Tibial artery (tissue), 4 donors: Measurements from ENCODE around the gene ZNF320.
"Not testable (repeated sequence)": the region's sequence is repeated elsewhere in the genome, so short reads cannot be mapped to it uniquely, and the experiment has no call there.

ENCODE experiments used
- DNase-seq, 2 donors: peaks; one replicate each; pipeline ENCODE4 v3.0.0-alpha.2; 2019
- H3K27ac ChIP-seq, 2 donors: fragments of 200-600 bp; sonication (generic) in 1 of 2; 1 replicate in 1 of 2; 2 replicates in 1 of 2; pipeline ENCODE4 v1.5.1; 2018 to 2019; ENCODE audit warnings: mild to moderate bottlenecking in 1 of 2
- H3K27me3 ChIP-seq, 2 donors: fragments of 200-600 bp; sonication (generic) in 1 of 2; one replicate each; pipeline versions ENCODE4 v1.5.1 to v1.6.0; 2016 to 2019
- H3K36me3 ChIP-seq, 3 donors: fragments of 200-600 bp; sonication (generic) in 2 of 3; one replicate each; pipeline ENCODE4 v1.5.1; 2016 to 2019; ENCODE audit warnings: mild to moderate bottlenecking in 2 of 3
- H3K4me1 ChIP-seq, 4 donors: fragments of 200-600 bp; sonication (generic) in 2 of 4; 1 replicate in 3 of 4; 2 replicates in 1 of 4; pipeline ENCODE4 v1.5.1; 2016 to 2019
- H3K4me3 ChIP-seq, 2 donors: fragments of 200-600 bp; sonication (generic) in 1 of 2; 1 replicate in 1 of 2; 2 replicates in 1 of 2; pipeline ENCODE4 v1.5.1; 2018 to 2019; ENCODE audit warnings: mild to moderate bottlenecking in 2 of 2
- H3K9me3 ChIP-seq, 3 donors: fragments of 200-600 bp; sonication (generic) in 1 of 3; one replicate each; pipeline ENCODE4 v1.5.1; 2016 to 2019
- intact Hi-C: fragments of 100-400 bp; cut with DNase I; formaldehyde crosslinking; loops from one replicate; pipeline ENCODE4 v1.15.0; 2023; ENCODE audit warnings: low total_unique reads
- TF ChIP-seq, protein P1 (sequence below), 2 experiments: fragments of 200-600 bp in 1 of 2; fragments of 450-650 bp in 1 of 2; IDR thresholded peaks; one replicate each; pipeline ENCODE4 v1.5.1; 2017 to 2019; ENCODE audit warnings: antibody characterized with exemption in 2 of 2, mild to moderate bottlenecking in 1 of 2, moderate library complexity in 1 of 2

The ZNF320 gene

DNA sequence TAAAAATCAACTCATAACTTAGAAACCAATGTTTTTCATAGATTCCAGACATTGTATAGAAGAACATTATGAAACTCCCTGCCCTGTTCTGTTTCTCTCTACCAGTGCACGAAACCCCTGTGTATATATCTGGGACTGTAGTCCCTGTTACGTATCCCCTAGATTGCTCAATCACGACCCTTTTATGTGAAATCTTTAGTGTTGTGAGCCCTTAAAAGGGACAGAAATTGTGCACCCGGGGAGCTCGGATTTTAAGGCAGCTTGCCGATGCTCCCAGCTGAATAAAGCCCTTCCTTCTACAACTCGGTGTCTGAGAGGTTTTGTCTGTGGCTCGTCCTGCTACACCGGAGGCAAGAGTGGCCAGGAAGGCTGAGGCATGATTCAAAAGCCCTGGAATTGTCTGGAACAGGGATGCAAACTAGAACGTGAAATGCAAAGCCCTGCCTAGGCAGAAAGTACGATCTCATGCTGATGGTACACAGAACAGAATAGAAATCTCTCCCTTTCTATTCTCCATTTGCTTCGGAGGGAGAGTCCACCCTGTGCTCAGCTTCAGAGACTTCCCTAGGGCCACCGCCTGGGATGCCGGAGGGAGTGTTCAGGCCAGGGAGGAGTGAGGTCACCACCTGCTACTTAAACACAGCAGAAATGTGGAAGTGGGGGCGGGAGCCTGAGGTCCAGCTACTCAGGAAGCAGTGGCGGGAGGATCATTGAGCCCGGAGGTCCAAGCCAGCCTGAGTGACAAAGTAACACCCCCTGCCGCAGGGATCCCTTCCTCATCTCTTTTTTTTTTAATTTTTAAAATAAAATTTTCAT lies 26.6 kb upstream of the ZNF320 start:
- Histone ChIP-seq H3K4me1 (peaks cover 0 to 20% (median 9%) of the 10 kb centered on the region in 4 donors), H3K9me3 (no peaks in the 10 kb centered on the region), H3K36me3 (peaks cover 12 to 18% (median 16%) of the 10 kb centered on the region in 3 donors), H3K27me3 (no peaks in the 10 kb centered on the region), H3K4me3 (peak overlapping the region; percentile 70 to 78), H3K27ac (peak overlapping the region; percentile 86)
- intact Hi-C loops = no loop called here
- TF ChIP-seq, protein P1, sequence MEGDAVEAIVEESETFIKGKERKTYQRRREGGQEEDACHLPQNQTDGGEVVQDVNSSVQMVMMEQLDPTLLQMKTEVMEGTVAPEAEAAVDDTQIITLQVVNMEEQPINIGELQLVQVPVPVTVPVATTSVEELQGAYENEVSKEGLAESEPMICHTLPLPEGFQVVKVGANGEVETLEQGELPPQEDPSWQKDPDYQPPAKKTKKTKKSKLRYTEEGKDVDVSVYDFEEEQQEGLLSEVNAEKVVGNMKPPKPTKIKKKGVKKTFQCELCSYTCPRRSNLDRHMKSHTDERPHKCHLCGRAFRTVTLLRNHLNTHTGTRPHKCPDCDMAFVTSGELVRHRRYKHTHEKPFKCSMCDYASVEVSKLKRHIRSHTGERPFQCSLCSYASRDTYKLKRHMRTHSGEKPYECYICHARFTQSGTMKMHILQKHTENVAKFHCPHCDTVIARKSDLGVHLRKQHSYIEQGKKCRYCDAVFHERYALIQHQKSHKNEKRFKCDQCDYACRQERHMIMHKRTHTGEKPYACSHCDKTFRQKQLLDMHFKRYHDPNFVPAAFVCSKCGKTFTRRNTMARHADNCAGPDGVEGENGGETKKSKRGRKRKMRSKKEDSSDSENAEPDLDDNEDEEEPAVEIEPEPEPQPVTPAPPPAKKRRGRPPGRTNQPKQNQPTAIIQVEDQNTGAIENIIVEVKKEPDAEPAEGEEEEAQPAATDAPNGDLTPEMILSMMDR (IDR thresholded peaks at IDR 0.05) = no peak
- DNase-seq = peak; percentile 63 to 81

DNA sequence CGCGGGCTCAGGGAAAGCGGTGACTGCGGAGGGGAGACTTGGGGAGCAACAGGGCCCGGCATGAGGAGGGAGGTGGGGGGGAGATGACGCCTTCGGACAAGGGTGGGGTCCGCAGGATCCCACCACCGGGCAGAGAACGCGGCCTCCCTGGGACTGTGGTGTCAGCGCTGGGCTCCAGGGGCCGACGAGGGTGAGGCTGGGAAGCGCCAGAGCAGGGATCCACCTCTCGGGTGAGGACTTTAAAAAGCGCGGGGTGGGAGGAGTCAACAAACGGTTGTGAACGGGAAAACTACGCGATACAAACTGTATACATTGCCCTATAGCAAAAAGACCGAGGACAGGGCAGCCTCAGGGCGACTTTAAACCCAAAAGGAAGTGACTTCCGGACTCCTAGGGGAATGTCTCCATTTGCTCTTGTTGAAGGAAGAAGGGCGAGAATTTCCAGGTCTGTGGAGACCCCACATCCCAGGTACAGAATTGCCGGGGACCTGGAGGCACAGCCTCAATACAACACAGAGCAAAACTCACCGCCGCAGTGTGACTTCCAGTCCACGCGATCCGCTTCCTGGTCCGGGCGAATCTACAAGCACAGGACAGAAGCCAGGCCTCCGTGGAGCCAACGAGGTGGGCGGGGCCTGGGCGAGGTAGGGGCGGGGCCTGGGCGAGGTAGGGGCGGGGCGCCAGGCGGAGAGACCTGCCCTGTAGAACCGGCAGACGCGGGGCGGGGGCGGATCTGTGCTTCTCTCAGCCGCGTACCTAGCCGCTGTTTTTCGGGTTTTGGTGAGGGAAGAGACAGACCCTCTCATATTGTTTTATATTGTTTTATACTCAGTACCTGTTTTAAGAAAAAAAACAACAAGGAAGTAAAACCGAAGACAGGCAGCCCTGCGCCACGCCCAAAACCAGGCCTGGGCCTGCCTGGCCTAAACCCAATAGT lies 25.7 kb upstream of the ZNF320 start, which contains the start of gene ZNF888:
Gene ZNF888 (minus strand): TSS at position 588 of the 937 bp plus-strand sequence. CDS start 5,555 bp downstream, outside the sequence.
- Histone ChIP-seq H3K9me3 (no peaks in the 10 kb centered on the region), H3K4me1 (peaks cover 0 to 20% (median 9%) of the 10 kb centered on the region in 4 donors), H3K27me3 (no peaks in the 10 kb centered on the region), H3K4me3 (peak within 1 kb of the TSS; percentile 70 to 78), H3K27ac (peak within 1 kb of the TSS; percentile 86), H3K36me3 (peaks cover 3 to 9% (median 7%) of the 10 kb centered on the region in 3 donors)
- DNase-seq = peak; percentile 86 to 95
- intact Hi-C loops = no loop called here
- TF ChIP-seq, protein P1 (IDR thresholded peaks at IDR 0.05) = no peak

DNA sequence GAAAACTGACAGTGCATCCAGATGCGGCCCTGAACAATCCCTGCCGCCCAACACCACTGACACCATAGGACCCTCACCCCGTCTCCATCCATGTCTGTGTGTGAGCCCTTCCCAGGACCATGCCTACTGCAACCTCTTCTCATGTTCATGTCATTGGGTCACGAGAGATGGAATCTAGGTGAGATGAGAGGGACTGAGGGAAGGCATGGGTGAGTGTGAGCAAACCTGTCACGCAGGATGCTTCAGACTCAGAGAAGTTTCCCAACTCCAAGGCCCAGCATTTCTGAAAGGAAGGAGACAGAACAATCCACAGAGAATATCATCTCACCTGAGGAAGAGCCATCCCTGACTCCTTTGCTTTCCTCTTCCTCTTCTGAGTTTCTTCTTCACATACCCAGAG lies 20.1 kb upstream of the ZNF320 start:
- no peaks in the 10 kb centered on the region for H3K27me3 ChIP-seq
- H3K9me3 ChIP-seq = no peaks in the 10 kb centered on the region
- intact Hi-C loops = no loop called here
- DNase-seq = peak in 1 of 2 donors; percentile 19
- peaks cover 0 to 4% (median 2%) of the 10 kb centered on the region in 4 donors for H3K4me1 ChIP-seq
- no peak overlapping the region for H3K4me3 ChIP-seq
- TF ChIP-seq, protein P1 (IDR thresholded peaks at IDR 0.05) = no peak
- no peak overlapping the region for H3K27ac ChIP-seq
- H3K36me3 ChIP-seq = peaks cover 14 to 38% (median 28%) of the 10 kb centered on the region in 3 donors

DNA sequence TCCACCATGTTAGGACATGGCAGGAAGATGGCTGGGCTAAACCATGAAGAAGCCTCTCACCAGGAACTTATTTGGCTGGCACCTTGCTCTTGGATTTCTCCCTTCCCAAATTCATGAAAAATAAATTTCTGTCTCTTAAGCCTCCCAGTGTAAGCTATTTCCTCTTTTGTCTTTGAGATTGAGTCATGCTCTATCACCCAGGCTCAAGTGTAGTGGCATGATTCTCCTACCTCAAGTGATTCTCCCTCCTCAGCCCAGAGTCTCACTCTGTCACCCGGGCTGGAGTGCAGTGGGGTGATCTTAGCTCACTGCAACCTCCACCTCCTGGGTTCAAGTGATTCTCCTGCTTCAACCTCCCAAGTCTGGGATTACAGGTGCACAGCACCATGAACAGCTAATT lies 13.2 kb upstream of the ZNF320 start:
- no peaks in the 10 kb centered on the region for H3K9me3 ChIP-seq
- no peak for DNase-seq
- H3K4me1 ChIP-seq = no peaks in the 10 kb centered on the region
- H3K36me3 ChIP-seq = peaks cover 50 to 90% (median 78%) of the 10 kb centered on the region in 3 donors
- no peak overlapping the region for H3K27ac ChIP-seq
- H3K27me3 ChIP-seq = no peaks in the 10 kb centered on the region
- intact Hi-C loops = no loop called here
- H3K4me3 ChIP-seq = no peak overlapping the region
- TF ChIP-seq, protein P1 (IDR thresholded peaks at IDR 0.05) = no peak

GRCh38 chr19:52904052-52904780 lies 6.8 kb upstream of the ZNF320 start:
- H3K27me3 ChIP-seq, H3K27ac ChIP-seq, DNase-seq, intact Hi-C loops, H3K4me3 ChIP-seq, H3K9me3 ChIP-seq, H3K4me1 ChIP-seq: not testable (repeated sequence)
- H3K36me3 ChIP-seq = peaks cover 25 to 31% (median 30%) of the 10 kb centered on the region in 3 donors
